Measurements from ENCODE around the gene KATNB1. TPM values are rescaled to one million over a fixed set of nuclear protein-coding genes. Genes with fewer than 3 reads are reported as not detected.

The KATNB1 gene
- total RNA-seq, 1 experiment from 2014 or later, result 8.1 TPM

GRCh38 chr16:57694231-57694724 is 41.3 kb upstream of the KATNB1 start:
- Histone ChIP-seq H3K27ac (ENCODE audit: low read length) (no peak overlapping the region), H3K4me3 (ENCODE audit: low read depth in 2 of 2, low read length in 2 of 2) (no peak overlapping the region; a peak in 1 of 4 replicates), H3K9me3 (ENCODE audit: control insufficient read depth, insufficient read depth, low read depth, low read length) (no peaks in the 10 kb centered on the region), H3K36me3 (ENCODE audit: control insufficient read depth, insufficient read depth, low read length) (no peaks in the 10 kb centered on the region), H3K4me1 (ENCODE audit: control insufficient read depth, insufficient read depth, low read length) (no peaks in the 10 kb centered on the region), H3K27me3 (ENCODE audit: control insufficient read depth, insufficient read depth, low read length) (no peaks in the 10 kb centered on the region)
- POLR2A ChIA-PET, result no interaction called here
- no TSS peak for BruUV-seq (replicated peaks)
- no peak for TF ChIP-seq TCF7L2 (IDR thresholded peaks at IDR 0.05; ENCODE audit: low read depth, low read length)
- CTCF ChIA-PET, result interaction anchor here (0.7 kb wide), 1 partner anchor 42 kb away, joined by 4 read pairs; no protein-coding TSS in a partner anchor
- ATAC-seq, result no peak
- in situ Hi-C loops (cut with HindIII; ENCODE audit: low pct_unique_long_range_greater_than_20kb, low sequenced_read_pairs) (no loop called here), intact Hi-C loops (cut with micrococcal nuclease; ENCODE audit: unreplicated experiment) (no loop called here)
- no peak for DNase-seq (ENCODE audit: low read depth, low spot score)

- intact Hi-C loops (cut with micrococcal nuclease; ENCODE audit: unreplicated experiment) (no loop called here), in situ Hi-C loops (cut with HindIII; ENCODE audit: low pct_unique_long_range_greater_than_20kb, low sequenced_read_pairs) (no loop called here)
- Histone ChIP-seq H3K27me3 (ENCODE audit: control insufficient read depth, insufficient read depth, low read length) (no peaks in the 10 kb centered on the region), H3K9me3 (ENCODE audit: control insufficient read depth, insufficient read depth, low read depth, low read length) (no peaks in the 10 kb centered on the region), H3K27ac (ENCODE audit: low read length) (no peak within 1 kb of the TSS), H3K36me3 (ENCODE audit: control insufficient read depth, insufficient read depth, low read length) (no peaks in the 10 kb centered on the region), H3K4me3 (ENCODE audit: low read depth in 2 of 2, low read length in 2 of 2) (peak within 1 kb of the TSS; percentile 24 to 35), H3K4me1 (ENCODE audit: control insufficient read depth, insufficient read depth, low read length) (no peaks in the 10 kb centered on the region)
- ChIA-PET POLR2A (no interaction called here), CTCF (interaction anchor here (0.7 kb wide), 1 partner anchor 41 kb away, joined by 4 read pairs; no protein-coding TSS in a partner anchor)
- DNase-seq (ENCODE audit: low read depth, low spot score) (no peak), ATAC-seq (peak; percentile 93)
- no TSS peak for BruUV-seq (replicated peaks)
- TF ChIP-seq CTCF (IDR thresholded peaks at IDR 0.05) (no peak), TCF7L2 (IDR thresholded peaks at IDR 0.05; ENCODE audit: low read depth, low read length) (no peak), POLR2AphosphoS5 (IDR thresholded peaks at IDR 0.05; ENCODE audit: low read depth, low read length) (no peak), REST (IDR thresholded peaks at IDR 0.05; ENCODE audit: insufficient read depth in 1 of 2, low read depth in 2 of 2, low read length in 1 of 2) (no peak), SIN3A (IDR thresholded peaks at IDR 0.05; ENCODE audit: borderline replicate concordance, insufficient read depth, low read depth, low read length) (no peak)
Measured at GRCh38 chr16:57694725-57695679, 40.6 kb upstream of the KATNB1 start, which contains the start of gene DRC7. TSS of gene DRC7 (plus strand) at chr16:57694806. CDS start at chr16:57697950, 3,144 bp downstream.

GRCh38 chr16:57695680-57696069 is 39.9 kb upstream of the KATNB1 start:
- no TSS peak for BruUV-seq (replicated peaks)
- H3K27me3 ChIP-seq (ENCODE audit: control insufficient read depth, insufficient read depth, low read length), result no peaks in the 10 kb centered on the region

More at GRCh38 chr16:57695680-57696069, 39.9 kb upstream of the KATNB1 start:
- ChIA-PET POLR2A (no interaction called here), CTCF (no interaction called here)
- Histone ChIP-seq H3K27ac (ENCODE audit: low read length) (no peak overlapping the region), H3K4me3 (ENCODE audit: low read depth in 2 of 2, low read length in 2 of 2) (no peak overlapping the region), H3K9me3 (ENCODE audit: control insufficient read depth, insufficient read depth, low read depth, low read length) (no peaks in the 10 kb centered on the region), H3K36me3 (ENCODE audit: control insufficient read depth, insufficient read depth, low read length) (no peaks in the 10 kb centered on the region), H3K4me1 (ENCODE audit: control insufficient read depth, insufficient read depth, low read length) (no peaks in the 10 kb centered on the region)
- DNase-seq (ENCODE audit: low read depth, low spot score), result no peak
- in situ Hi-C loops (cut with HindIII; ENCODE audit: low pct_unique_long_range_greater_than_20kb, low sequenced_read_pairs) (no loop called here), intact Hi-C loops (cut with micrococcal nuclease; ENCODE audit: unreplicated experiment) (no loop called here)
- no peak for ATAC-seq
- TF ChIP-seq POLR2AphosphoS5 (IDR thresholded peaks at IDR 0.05; ENCODE audit: low read depth, low read length) (no peak), REST (IDR thresholded peaks at IDR 0.05; ENCODE audit: insufficient read depth in 1 of 2, low read depth in 2 of 2, low read length in 1 of 2) (no peak), SIN3A (IDR thresholded peaks at IDR 0.05; ENCODE audit: borderline replicate concordance, insufficient read depth, low read depth, low read length) (no peak), CTCF (IDR thresholded peaks at IDR 0.05) (no peak), TCF7L2 (IDR thresholded peaks at IDR 0.05; ENCODE audit: low read depth, low read length) (no peak)
